Activated naive CD4-positive, alpha-beta T cell (primary cell): Measurements from ENCODE around the gene CCDC85C.

ENCODE experiments used
- DNase-seq, 4 experiments: peaks; one replicate each; lab custom pipeline; 2025; lab: John Stamatoyannopoulos, UW

CCDC85C gene

GRCh38 chr14:99511421-99512109 is 92.4 kb downstream of the CCDC85C start:
- no peak for DNase-seq

GRCh38 chr14:99510556-99511139 is 93.4 kb downstream of the CCDC85C start:
- no peak for DNase-seq

GRCh38 chr14:99509871-99510555 is 94.0 kb downstream of the CCDC85C start:
- DNase-seq: no peak

- DNase-seq: no peak
Observed at GRCh38 chr14:99508896-99509629, 94.9 kb downstream of the CCDC85C start.

- no peak for DNase-seq
Observed at GRCh38 chr14:99507860-99508640, 96.0 kb downstream of the CCDC85C start.

GRCh38 chr14:99506276-99506675 is 97.7 kb downstream of the CCDC85C start:
- no peak for DNase-seq

- no peak for DNase-seq
Observed at GRCh38 chr14:99505089-99505488, 98.9 kb downstream of the CCDC85C start.

GRCh38 chr14:99503848-99504453 is 100.1 kb downstream of the CCDC85C start:
- DNase-seq: no peak

GRCh38 chr14:99502989-99503421 is 101.0 kb downstream of the CCDC85C start:
- DNase-seq: no peak

- DNase-seq: no peak
Observed at GRCh38 chr14:99497894-99498293, 106.1 kb downstream of the CCDC85C start.

GRCh38 chr14:99497341-99497740 is 106.7 kb downstream of the CCDC85C start:
- no peak for DNase-seq

GRCh38 chr14:99484106-99484505 is 119.9 kb downstream of the CCDC85C start:
- DNase-seq: no peak

- DNase-seq: peak in 1 of 4 experiments; percentile 25
Observed at GRCh38 chr14:99481745-99482099, 122.3 kb downstream of the CCDC85C start.

- DNase-seq: peak; percentile 99 to 100 (median 100)
Observed at GRCh38 chr14:99480917-99481744, 122.9 kb downstream of the CCDC85C start, which contains the start of gene CCNK. Gene CCNK, plus strand, starts transcription at chr14:99481409. Its CDS starts 11,269 bp downstream, at chr14:99492678.

- DNase-seq: peak in 3 of 4 experiments; percentile 8 to 21 (median 18)
Observed at GRCh38 chr14:99479906-99480869, 123.8 kb downstream of the CCDC85C start, which contains the start of gene SETD3. Gene SETD3, minus strand, starts transcription at chr14:99480859. Its CDS starts 15,054 bp downstream, at chr14:99465805.

- DNase-seq: no peak
Observed at GRCh38 chr14:99479160-99479905, 124.7 kb downstream of the CCDC85C start.

- DNase-seq: no peak
Observed at GRCh38 chr14:99478128-99478527, 125.9 kb downstream of the CCDC85C start.

GRCh38 chr14:99476864-99477263 is 127.1 kb downstream of the CCDC85C start:
- no peak for DNase-seq
